ENCODE data around the gene TNFRSF13B. TPM values are rescaled to one million over a fixed set of nuclear protein-coding genes. Genes with fewer than 3 reads are reported as not detected.
A peak's percentile ranks its signal among the peaks of the same experiment; 100 is the strongest.

TNFRSF13B gene
- polyA plus RNA-seq, 1 donor (not counting 4 experiments of a cell fraction or from before 2014, with no cell fraction given) = not detected

DNA sequence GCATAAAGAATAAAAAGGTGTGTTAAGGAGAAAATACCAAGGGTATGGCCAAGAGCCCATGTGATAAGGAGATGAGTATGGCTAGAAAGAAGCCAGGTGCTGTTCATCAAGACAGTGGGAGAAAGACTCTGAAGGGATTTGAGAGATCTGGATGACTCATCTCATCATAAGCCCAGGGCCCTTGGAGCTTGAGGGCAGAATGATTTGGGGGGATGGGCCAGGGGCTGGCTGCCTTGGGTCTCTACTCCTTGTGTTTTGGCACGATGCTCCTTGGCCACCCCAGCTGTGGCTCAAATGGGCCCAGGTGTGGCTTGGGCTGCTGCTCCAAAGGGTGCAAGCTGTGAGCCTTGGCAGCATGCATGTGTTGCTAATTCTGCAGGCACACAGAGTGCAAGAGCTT lies 14.5 kb upstream of the TNFRSF13B start:
- TF ChIP-seq, protein P1, sequence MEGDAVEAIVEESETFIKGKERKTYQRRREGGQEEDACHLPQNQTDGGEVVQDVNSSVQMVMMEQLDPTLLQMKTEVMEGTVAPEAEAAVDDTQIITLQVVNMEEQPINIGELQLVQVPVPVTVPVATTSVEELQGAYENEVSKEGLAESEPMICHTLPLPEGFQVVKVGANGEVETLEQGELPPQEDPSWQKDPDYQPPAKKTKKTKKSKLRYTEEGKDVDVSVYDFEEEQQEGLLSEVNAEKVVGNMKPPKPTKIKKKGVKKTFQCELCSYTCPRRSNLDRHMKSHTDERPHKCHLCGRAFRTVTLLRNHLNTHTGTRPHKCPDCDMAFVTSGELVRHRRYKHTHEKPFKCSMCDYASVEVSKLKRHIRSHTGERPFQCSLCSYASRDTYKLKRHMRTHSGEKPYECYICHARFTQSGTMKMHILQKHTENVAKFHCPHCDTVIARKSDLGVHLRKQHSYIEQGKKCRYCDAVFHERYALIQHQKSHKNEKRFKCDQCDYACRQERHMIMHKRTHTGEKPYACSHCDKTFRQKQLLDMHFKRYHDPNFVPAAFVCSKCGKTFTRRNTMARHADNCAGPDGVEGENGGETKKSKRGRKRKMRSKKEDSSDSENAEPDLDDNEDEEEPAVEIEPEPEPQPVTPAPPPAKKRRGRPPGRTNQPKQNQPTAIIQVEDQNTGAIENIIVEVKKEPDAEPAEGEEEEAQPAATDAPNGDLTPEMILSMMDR (optimal IDR thresholded peaks at IDR 0.05 in 1 of 3, IDR thresholded peaks at IDR 0.05 in 1 of 3, conservative IDR thresholded peaks at IDR 0.05 in 1 of 3; ENCODE audit: extremely low read depth in 1 of 3, insufficient read depth in 2 of 3, low read length in 3 of 3) = no peak
- TF ChIP-seq EZH2 (IDR thresholded peaks at IDR 0.05; ENCODE audit: low read length) = no peak
- Histone ChIP-seq H3K36me3 (ENCODE audit: control insufficient read depth in 2 of 2, extremely low read depth in 1 of 2, insufficient read depth in 2 of 2, low read length in 2 of 2) (no peaks in the 10 kb centered on the region), H4K20me1 (ENCODE audit: control insufficient read depth, extremely low read depth, insufficient read depth, low read length) (no peaks in the 10 kb centered on the region), H3K9me3 (ENCODE audit: control insufficient read depth, low read depth, low read length) (no peaks in the 10 kb centered on the region), H3K4me2 (ENCODE audit: control insufficient read depth, extremely low read depth, insufficient read depth, low read depth, low read length) (no peak overlapping the region), H2AFZ (ENCODE audit: control insufficient read depth, low read length) (no peak overlapping the region), H3K9ac (ENCODE audit: control insufficient read depth, extremely low read depth, insufficient read depth, low read length) (no peak overlapping the region), H3K27me3 (ENCODE audit: control insufficient read depth, extremely low read depth, insufficient read depth, low read length) (no peaks in the 10 kb centered on the region), H3K4me1 (ENCODE audit: control insufficient read depth, extremely low read depth, insufficient read depth, low read length) (no peaks in the 10 kb centered on the region), H3K79me2 (ENCODE audit: control insufficient read depth, insufficient read depth, low read length) (no peaks in the 10 kb centered on the region), H3K9me1 (ENCODE audit: control insufficient read depth, extremely low read depth, insufficient read depth, low read length) (no peaks in the 10 kb centered on the region), H3K4me3 (ENCODE audit: control insufficient read depth in 2 of 3, extremely low read depth in 1 of 3, insufficient read depth in 2 of 3, low read depth in 1 of 3, low read length in 3 of 3) (no peak overlapping the region), H3K27ac (ENCODE audit: control insufficient read depth, insufficient read depth, low read length) (no peak overlapping the region)
- DNase-seq (ENCODE audit: low read depth, low spot score) = peak; percentile 5
- no peak for FAIRE-seq
- dilution Hi-C loops (cut with MboI; ENCODE audit: extremely low pct_ligation_motif_present, low sequenced_read_pairs) = no loop called here

- Histone ChIP-seq H3K4me3 (ENCODE audit: control insufficient read depth in 2 of 3, extremely low read depth in 1 of 3, insufficient read depth in 2 of 3, low read depth in 1 of 3, low read length in 3 of 3) (no peak overlapping the region), H4K20me1 (ENCODE audit: control insufficient read depth, extremely low read depth, insufficient read depth, low read length) (no peaks in the 10 kb centered on the region), H3K79me2 (ENCODE audit: control insufficient read depth, insufficient read depth, low read length) (no peaks in the 10 kb centered on the region), H3K9me3 (ENCODE audit: control insufficient read depth, low read depth, low read length) (no peaks in the 10 kb centered on the region), H3K4me2 (ENCODE audit: control insufficient read depth, extremely low read depth, insufficient read depth, low read depth, low read length) (no peak overlapping the region), H3K27me3 (ENCODE audit: control insufficient read depth, extremely low read depth, insufficient read depth, low read length) (peaks cover 9% of the 10 kb centered on the region), H3K27ac (ENCODE audit: control insufficient read depth, insufficient read depth, low read length) (no peak overlapping the region), H2AFZ (ENCODE audit: control insufficient read depth, low read length) (no peak overlapping the region), H3K4me1 (ENCODE audit: control insufficient read depth, extremely low read depth, insufficient read depth, low read length) (no peaks in the 10 kb centered on the region), H3K36me3 (ENCODE audit: control insufficient read depth in 2 of 2, extremely low read depth in 1 of 2, insufficient read depth in 2 of 2, low read length in 2 of 2) (no peaks in the 10 kb centered on the region), H3K9ac (ENCODE audit: control insufficient read depth, extremely low read depth, insufficient read depth, low read length) (no peak overlapping the region), H3K9me1 (ENCODE audit: control insufficient read depth, extremely low read depth, insufficient read depth, low read length) (no peaks in the 10 kb centered on the region)
- no peak for FAIRE-seq
- TF ChIP-seq, protein P1 (optimal IDR thresholded peaks at IDR 0.05 in 1 of 3, IDR thresholded peaks at IDR 0.05 in 1 of 3, conservative IDR thresholded peaks at IDR 0.05 in 1 of 3; ENCODE audit: extremely low read depth in 1 of 3, insufficient read depth in 2 of 3, low read length in 3 of 3) = no peak
- TF ChIP-seq EZH2 (IDR thresholded peaks at IDR 0.05; ENCODE audit: low read length) = no peak
- dilution Hi-C loops (cut with MboI; ENCODE audit: extremely low pct_ligation_motif_present, low sequenced_read_pairs) = no loop called here
- DNase-seq (ENCODE audit: low read depth, low spot score) = no peak
Measured at GRCh38 chr17:16981928-16982327, 10.0 kb upstream of the TNFRSF13B start.
